Sigmoid colon (tissue), 7 donors: ENCODE data around the gene EVI2B. TPM values are rescaled to one million over a fixed set of nuclear protein-coding genes. Genes with fewer than 3 reads are reported as not detected.

ENCODE experiments used
- DNase-seq: peaks from one replicate; pipeline ENCODE4 v3.0.0-alpha.2; 2019
- H3K27ac ChIP-seq, 4 donors: fragments of 200-600 bp; sonication (generic); one replicate each; pipeline ENCODE4 v1.5.1; 2016 to 2019; ENCODE audit warnings: mild to moderate bottlenecking in 1 of 4
- H3K27me3 ChIP-seq, 3 donors: fragments of 200-600 bp; sonication (generic); one replicate each; pipeline ENCODE4 v1.5.1; 2019; ENCODE audit warnings: mild to moderate bottlenecking in 1 of 3
- H3K36me3 ChIP-seq, 4 donors: fragments of 200-600 bp; sonication (generic); one replicate each; pipeline ENCODE4 v1.5.1; 2016 to 2019
- H3K4me1 ChIP-seq, 4 donors: fragments of 200-600 bp; sonication (generic); one replicate each; pipeline ENCODE4 v1.5.1; 2017 to 2019
- H3K4me3 ChIP-seq, 4 donors: fragments of 200-600 bp; sonication (generic); one replicate each; pipeline ENCODE4 v1.5.1; 2017 to 2019; ENCODE audit warnings: mild to moderate bottlenecking in 2 of 4, moderate library complexity in 1 of 4
- H3K9me3 ChIP-seq, 4 donors: fragments of 200-600 bp in 3 of 4; sonication (generic) in 3 of 4; one replicate each; pipeline versions ENCODE4 v1.5.1 to v1.6.1; 2013 to 2019
- CTCF ChIP-seq, 4 experiments: fragments of 450-650 bp in 3 of 4; fragments of 200-600 bp in 1 of 4; IDR thresholded peaks; one replicate each; pipeline ENCODE4 v1.5.1; 2016 to 2019; ENCODE audit warnings: antibody characterized with exemption in 4 of 4, mild to moderate bottlenecking in 3 of 4, moderate library complexity in 2 of 4
- EP300 ChIP-seq, 4 donors: sonication (generic); formaldehyde crosslinking; IDR thresholded peaks; one replicate each; pipeline ENCODE4 v1.6.1; 2017; ENCODE audit warnings: antibody characterized with exemption in 4 of 4
- POLR2A ChIP-seq, 2 donors: fragments of 450-650 bp; IDR thresholded peaks; one replicate each; pipeline ENCODE4 v1.6.1; 2016; ENCODE audit warnings: antibody characterized with exemption in 2 of 2, mild to moderate bottlenecking in 2 of 2, moderate library complexity in 2 of 2
- POLR2AphosphoS5 ChIP-seq, 4 donors: sonication (generic); formaldehyde crosslinking; IDR thresholded peaks; one replicate each; pipeline ENCODE4 v1.6.1; 2017; ENCODE audit warnings: antibody characterized with exemption in 4 of 4
- WGBS, 2 donors: extraction: QIAGEN DNeasy Blood & Tissue Kit; methylation state at CpG; one replicate each; pipeline ENCODE4 v1.1.7; 2013; 5-methylcytosine and 5-hydroxymethylcytosine counted together
- intact Hi-C: fragments of 100-400 bp; cut with DNase I; formaldehyde crosslinking; loops from one replicate; pipeline ENCODE4 v1.15.1; 2023
- polyA plus RNA-seq, 3 donors: library from polyadenylated mRNA; stranded (reverse); fragments of 200-250 nt; gene quantifications; one replicate each; pipeline ENCODE4 v1.2.3, GENCODE V29; 2013
- total RNA-seq, 4 donors: library from RNA; depleted of rRNA; stranded (reverse); fragments of >200 nt; gene quantifications; one replicate each; pipeline ENCODE4 v1.1.0, GENCODE V29; 2016
- donor health status: healthy with polysubstance abuse.
- donor health status: Bipolar disorder and iron deficiency.
- donor health status: healthy.

The EVI2B gene
- total and polyA plus RNA-seq, 7 donors: 6.9 to 30.8 (median 15.5) TPM

- intact Hi-C loops: no loop called here
- WGBS, 2 donors: 44 to 74% methylated on average over 7 of the region's 7 CpGs
- H3K27me3 ChIP-seq: no peaks in the 10 kb centered on the region
- H3K4me3 ChIP-seq: peak overlapping the region in 2 of 4 donors; percentile 1 to 11
- no peak for DNase-seq
- H3K36me3 ChIP-seq: no peaks in the 10 kb centered on the region
- peak overlapping the region in 1 of 4 donors; percentile 42 for H3K27ac ChIP-seq
- H3K4me1 ChIP-seq: no peaks in the 10 kb centered on the region
- no peaks in the 10 kb centered on the region for H3K9me3 ChIP-seq
- TF ChIP-seq POLR2A (IDR thresholded peaks at IDR 0.05): no peak
- TF ChIP-seq CTCF (IDR thresholded peaks at IDR 0.05): no peak
- TF ChIP-seq EP300 (IDR thresholded peaks at IDR 0.05): no peak
- TF ChIP-seq POLR2AphosphoS5 (IDR thresholded peaks at IDR 0.05): no peak
These were observed 3.0 kb downstream of the EVI2B start for GRCh38 chr17:31310886-31311285.

GRCh38 chr17:31310260-31310659, 3.6 kb downstream of the EVI2B start:
- H3K4me3 ChIP-seq: peak overlapping the region in 1 of 4 donors; percentile 11
- no peaks in the 10 kb centered on the region for H3K27me3 ChIP-seq
- H3K36me3 ChIP-seq: no peaks in the 10 kb centered on the region
- TF ChIP-seq POLR2AphosphoS5 (IDR thresholded peaks at IDR 0.05): no peak
- no peak for TF ChIP-seq POLR2A (IDR thresholded peaks at IDR 0.05)
- no peak for TF ChIP-seq CTCF (IDR thresholded peaks at IDR 0.05)
- TF ChIP-seq EP300 (IDR thresholded peaks at IDR 0.05): no peak
- no peaks in the 10 kb centered on the region for H3K4me1 ChIP-seq
- H3K27ac ChIP-seq: peak overlapping the region in 1 of 4 donors; percentile 42
- 20 to 65% methylated on average over 2 of the region's 2 CpGs for WGBS, 2 donors
- intact Hi-C loops: no loop called here
- no peaks in the 10 kb centered on the region for H3K9me3 ChIP-seq
- no peak for DNase-seq

DNA sequence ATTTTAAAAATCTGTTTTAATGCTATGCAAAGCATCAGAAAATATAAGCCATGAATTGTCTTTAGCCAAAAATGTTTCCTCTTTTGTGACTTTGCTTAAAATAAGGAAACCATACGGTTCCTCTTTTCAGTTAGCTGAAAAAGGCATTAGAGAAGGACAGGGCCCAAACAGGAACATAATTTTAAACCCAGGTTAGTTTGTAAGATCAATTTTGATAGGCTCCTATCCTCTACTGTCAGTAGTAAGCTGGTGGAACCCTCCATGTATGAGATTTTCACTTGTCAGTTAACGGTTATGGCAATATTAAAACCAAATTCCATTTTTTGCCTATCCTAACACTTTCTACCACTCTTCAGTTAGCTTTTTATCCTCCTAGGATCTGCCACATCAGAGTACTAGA, 4.3 kb downstream of the EVI2B start:
- no peaks in the 10 kb centered on the region for H3K9me3 ChIP-seq
- no peak for DNase-seq
- H3K36me3 ChIP-seq: no peaks in the 10 kb centered on the region
- TF ChIP-seq POLR2AphosphoS5 (IDR thresholded peaks at IDR 0.05) (no peak), EP300 (IDR thresholded peaks at IDR 0.05) (no peak), CTCF (IDR thresholded peaks at IDR 0.05) (no peak), POLR2A (IDR thresholded peaks at IDR 0.05) (no peak)
- 59 to 79% methylated on average over 2 of the region's 2 CpGs for WGBS, 2 donors
- H3K4me3 ChIP-seq: peak overlapping the region in 1 of 4 donors; percentile 11
- H3K27ac ChIP-seq: peak overlapping the region in 2 of 4 donors; percentile 4 to 42
- H3K27me3 ChIP-seq: no peaks in the 10 kb centered on the region
- H3K4me1 ChIP-seq: no peaks in the 10 kb centered on the region
- intact Hi-C loops: no loop called here

GRCh38 chr17:31308372-31309334, 5.2 kb downstream of the EVI2B start:
- Histone ChIP-seq H3K27me3 (no peaks in the 10 kb centered on the region), H3K36me3 (no peaks in the 10 kb centered on the region), H3K4me3 (no peak overlapping the region), H3K27ac (peak overlapping the region in 1 of 4 donors; percentile 4), H3K4me1 (no peaks in the 10 kb centered on the region), H3K9me3 (no peaks in the 10 kb centered on the region)
- no peak for DNase-seq
- TF ChIP-seq CTCF (IDR thresholded peaks at IDR 0.05): no peak
- no peak for TF ChIP-seq EP300 (IDR thresholded peaks at IDR 0.05)
- TF ChIP-seq POLR2A (IDR thresholded peaks at IDR 0.05): no peak
- TF ChIP-seq POLR2AphosphoS5 (IDR thresholded peaks at IDR 0.05): no peak
- 36 to 44% methylated on average over 5 of the region's 5 CpGs for WGBS, 2 donors
- intact Hi-C loops: no loop called here
